Central memory CD4-positive, alpha-beta T cell (primary cell): ENCODE results near the gene HDAC5.
"Not testable (repeated sequence)": the region's sequence is repeated elsewhere in the genome, so short reads cannot be mapped to it uniquely, and the experiment has no call there.

Experiments used
- DNase-seq: peaks from one replicate; pipeline ENCODE4 v3.0.0; 2022

The HDAC5 gene

GRCh38 chr17:44132275-44132821 is 8.9 kb upstream of the HDAC5 start:
- no peak for DNase-seq

GRCh38 chr17:44131372-44131771 is 7.9 kb upstream of the HDAC5 start:
- DNase-seq: not testable (repeated sequence)

GRCh38 chr17:44130693-44131349 is 7.4 kb upstream of the HDAC5 start:
- DNase-seq: no peak

GRCh38 chr17:44128383-44128782 is 4.9 kb upstream of the HDAC5 start:
- DNase-seq: no peak

- DNase-seq: no peak
Observed at GRCh38 chr17:44124118-44124438, 637 bp upstream of the HDAC5 start.

GRCh38 chr17:44122816-44123355 is 555 bp downstream of the HDAC5 start:
- DNase-seq: no peak

- DNase-seq: no peak
Observed at GRCh38 chr17:44121997-44122815, 1.2 kb downstream of the HDAC5 start.

GRCh38 chr17:44120851-44121605 is 2.4 kb downstream of the HDAC5 start:
- no peak for DNase-seq

- DNase-seq: not testable (repeated sequence)
Observed at GRCh38 chr17:44120281-44120680, 3.2 kb downstream of the HDAC5 start.

GRCh38 chr17:44119798-44120197 is 3.6 kb downstream of the HDAC5 start:
- DNase-seq: no peak

GRCh38 chr17:44119062-44119461 is 4.4 kb downstream of the HDAC5 start:
- DNase-seq: no peak

GRCh38 chr17:44118427-44119050 is 4.9 kb downstream of the HDAC5 start:
- no peak for DNase-seq

- no peak for DNase-seq
Observed at GRCh38 chr17:44117351-44117750, 6.1 kb downstream of the HDAC5 start.

GRCh38 chr17:44115585-44116415 is 7.6 kb downstream of the HDAC5 start:
- no peak for DNase-seq

- no peak for DNase-seq
Observed at GRCh38 chr17:44113868-44114840, 9.3 kb downstream of the HDAC5 start.

GRCh38 chr17:44113382-44113781 is 10.1 kb downstream of the HDAC5 start:
- DNase-seq: no peak

GRCh38 chr17:44112284-44113280 is 10.9 kb downstream of the HDAC5 start:
- no peak for DNase-seq

GRCh38 chr17:44111777-44112176 is 11.7 kb downstream of the HDAC5 start:
- DNase-seq: no peak
